ENCODE data around the gene CST4.
"Not testable (repeated sequence)": the region's sequence is repeated elsewhere in the genome, so short reads cannot be mapped to it uniquely, and the experiment has no call there.

- not testable (repeated sequence) for TF ChIP-seq ARNTL (CRISPR knock-in tag; IDR thresholded peaks at IDR 0.05; ENCODE audit: borderline replicate concordance, low read depth); ZC3H10 (CRISPR knock-in tag; IDR thresholded peaks at IDR 0.05); ZFP3 (CRISPR knock-in tag; IDR thresholded peaks at IDR 0.05); PATZ1 (CRISPR knock-in tag; IDR thresholded peaks at IDR 0.05; ENCODE audit: borderline replicate concordance); GLIS3 (CRISPR knock-in tag; IDR thresholded peaks at IDR 0.05); BACH2 (CRISPR knock-in tag; IDR thresholded peaks at IDR 0.05; ENCODE audit: borderline replicate concordance); PPARA (CRISPR knock-in tag; IDR thresholded peaks at IDR 0.05; ENCODE audit: borderline replicate concordance)
Measured at GRCh38 chr20:23723659-23724307, 34.9 kb upstream of the CST4 start.

All from SK-N-SH treated with all-trans-retinoic acid at 6 μM for 48 hours (cell line).